ENCODE results near the gene ZBTB22. TPM values are rescaled to one million over a fixed set of nuclear protein-coding genes. Genes with fewer than 3 reads are reported as not detected.

The ZBTB22 gene, protein sequence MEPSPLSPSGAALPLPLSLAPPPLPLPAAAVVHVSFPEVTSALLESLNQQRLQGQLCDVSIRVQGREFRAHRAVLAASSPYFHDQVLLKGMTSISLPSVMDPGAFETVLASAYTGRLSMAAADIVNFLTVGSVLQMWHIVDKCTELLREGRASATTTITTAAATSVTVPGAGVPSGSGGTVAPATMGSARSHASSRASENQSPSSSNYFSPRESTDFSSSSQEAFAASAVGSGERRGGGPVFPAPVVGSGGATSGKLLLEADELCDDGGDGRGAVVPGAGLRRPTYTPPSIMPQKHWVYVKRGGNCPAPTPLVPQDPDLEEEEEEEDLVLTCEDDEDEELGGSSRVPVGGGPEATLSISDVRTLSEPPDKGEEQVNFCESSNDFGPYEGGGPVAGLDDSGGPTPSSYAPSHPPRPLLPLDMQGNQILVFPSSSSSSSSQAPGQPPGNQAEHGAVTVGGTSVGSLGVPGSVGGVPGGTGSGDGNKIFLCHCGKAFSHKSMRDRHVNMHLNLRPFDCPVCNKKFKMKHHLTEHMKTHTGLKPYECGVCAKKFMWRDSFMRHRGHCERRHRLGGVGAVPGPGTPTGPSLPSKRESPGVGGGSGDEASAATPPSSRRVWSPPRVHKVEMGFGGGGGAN
- 8.9 and 11.6 TPM in 2 replicates for total RNA-seq

DNA sequence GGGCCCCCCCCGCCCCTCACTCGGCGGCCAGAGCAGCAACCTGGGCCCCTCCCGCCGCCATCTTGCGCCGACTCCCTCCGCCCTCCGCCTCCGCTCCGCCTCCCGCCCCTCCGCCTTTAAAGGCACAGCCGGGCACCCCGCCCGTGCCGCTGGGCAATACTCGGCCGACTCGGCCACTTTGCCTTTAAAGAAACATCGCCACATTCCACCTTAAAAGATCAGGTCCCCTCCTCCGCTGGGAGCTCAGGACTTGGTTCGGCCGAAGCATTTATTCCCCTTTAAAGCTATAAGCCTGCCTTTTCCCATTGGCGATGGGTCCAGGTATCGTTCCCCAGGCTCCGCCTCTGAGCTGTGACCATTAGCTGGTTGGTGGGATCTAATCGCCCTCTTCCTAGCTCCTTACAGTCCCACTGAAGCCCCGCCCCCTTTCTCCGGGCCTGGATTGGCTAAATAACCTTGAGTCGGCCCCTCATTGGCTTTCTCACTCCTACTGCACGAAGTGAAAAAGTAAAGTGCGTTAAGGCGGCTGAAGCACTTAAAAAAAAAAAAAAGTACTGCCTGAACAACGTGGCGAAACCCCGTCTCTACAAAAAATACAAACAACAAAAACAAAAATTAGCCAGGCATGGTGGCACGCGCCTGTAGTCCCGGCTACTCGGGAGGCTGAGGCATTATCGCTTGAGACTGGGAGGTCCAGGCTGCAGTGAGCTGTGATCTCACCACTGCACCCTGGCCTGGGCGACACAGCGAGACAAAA is at the start of gene ZBTB22:
TSS of gene ZBTB22 (minus strand) at position 76 of the 757 bp plus-strand sequence. CDS start 828 bp downstream, outside the sequence.

DNA sequence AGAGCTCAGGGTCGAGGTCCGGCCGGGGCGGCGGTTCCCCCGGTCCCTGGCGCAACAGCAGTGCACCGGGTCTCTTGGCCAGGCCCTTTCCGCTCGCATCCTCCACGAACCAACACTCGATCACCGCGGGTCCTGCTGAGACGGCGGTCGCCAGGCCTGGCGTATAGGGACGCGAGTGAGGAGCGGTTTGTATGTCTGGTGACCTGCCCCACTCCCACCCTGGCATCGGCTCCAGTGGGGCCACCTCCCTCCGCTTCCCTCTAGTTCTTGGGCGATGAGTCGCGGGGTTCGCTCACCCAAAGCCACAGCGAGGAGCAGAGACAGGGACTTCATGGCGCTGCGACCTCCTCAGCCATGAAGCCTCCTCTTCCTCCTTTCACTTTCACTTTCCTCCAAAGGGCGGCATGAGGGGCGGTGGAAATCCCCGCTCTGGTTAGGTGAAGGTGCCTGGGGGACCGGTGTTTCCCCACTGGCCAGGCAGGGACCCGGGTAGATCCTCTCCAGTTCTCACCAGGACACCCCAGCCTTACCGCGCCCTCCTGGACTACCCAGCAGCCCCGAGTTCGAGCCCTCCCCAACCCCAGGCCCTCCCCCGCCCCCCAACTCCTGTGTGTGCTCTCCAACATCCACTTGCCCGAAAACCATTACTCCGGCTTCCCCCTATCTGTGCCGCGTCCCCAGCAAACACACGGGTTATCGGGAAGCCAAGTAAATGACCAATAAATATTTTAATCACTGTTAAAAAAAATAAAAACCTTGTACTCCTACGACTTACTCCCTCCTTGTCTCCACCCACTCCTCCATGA is 3.6 kb downstream of the ZBTB22 start, which contains the start of gene TAPBP:
TSS of gene TAPBP (minus strand) at position 370 of the 806 bp plus-strand sequence. CDS start at position 333, 37 bp downstream.

GRCh38 chr6:33298773-33299236 is 18.7 kb downstream of the ZBTB22 start, which contains the start of gene RGL2:
TSS of gene RGL2 (minus strand) at chr6:33298942. CDS start at chr6:33298610, 332 bp downstream.

GRCh38 chr6:33288921-33289783 is 28.4 kb downstream of the ZBTB22 start, which contains the start of the genes PFDN6 and WDR46:
TSS of gene PFDN6 (plus strand) at chr6:33289601. CDS start at chr6:33289857, 256 bp downstream.
TSS of gene WDR46 (minus strand) at chr6:33289239. CDS start at chr6:33289170, 69 bp downstream.

DNA sequence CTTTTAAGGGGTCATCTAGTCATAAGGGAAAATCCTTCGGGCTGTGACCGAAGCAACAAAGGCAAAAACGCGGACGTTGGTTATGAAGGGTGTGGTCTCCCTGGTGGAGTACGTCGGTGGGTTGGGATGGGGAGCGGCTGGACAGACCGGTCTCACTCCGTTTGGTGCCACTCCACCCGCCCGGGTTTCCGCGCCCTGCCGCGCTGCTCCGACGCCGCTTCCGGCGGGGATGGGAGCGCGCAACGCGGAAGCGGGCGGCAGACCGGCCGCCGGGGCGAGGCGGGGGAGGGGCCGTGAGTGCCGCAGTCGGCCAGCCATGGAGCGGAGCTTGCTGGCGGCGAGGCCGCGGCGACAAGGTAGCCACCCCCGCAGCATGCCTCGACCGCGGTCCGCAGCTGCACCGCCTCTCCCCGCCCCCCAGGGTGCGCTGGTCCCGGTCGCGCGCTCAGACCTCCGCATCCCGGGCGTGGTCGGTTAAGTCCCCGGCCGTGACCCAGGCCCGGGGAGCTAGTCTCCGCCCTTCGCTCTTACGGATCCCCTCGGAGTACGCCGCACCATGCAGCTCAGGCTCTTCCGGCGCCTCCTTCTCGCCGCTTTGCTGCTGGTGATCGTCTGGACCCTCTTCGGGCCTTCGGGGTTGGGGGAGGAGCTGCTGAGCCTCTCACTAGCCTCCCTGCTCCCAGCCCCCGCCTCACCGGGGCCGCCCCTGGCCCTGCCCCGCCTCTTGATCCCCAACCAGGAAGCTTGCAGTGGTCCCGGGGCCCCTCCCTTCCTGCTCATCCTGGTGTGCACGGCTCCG is 40.5 kb downstream of the ZBTB22 start, which contains the start of gene B3GALT4:
TSS of gene B3GALT4 (plus strand) at position 260 of the 799 bp plus-strand sequence. CDS start at position 557, 297 bp downstream.

DNA sequence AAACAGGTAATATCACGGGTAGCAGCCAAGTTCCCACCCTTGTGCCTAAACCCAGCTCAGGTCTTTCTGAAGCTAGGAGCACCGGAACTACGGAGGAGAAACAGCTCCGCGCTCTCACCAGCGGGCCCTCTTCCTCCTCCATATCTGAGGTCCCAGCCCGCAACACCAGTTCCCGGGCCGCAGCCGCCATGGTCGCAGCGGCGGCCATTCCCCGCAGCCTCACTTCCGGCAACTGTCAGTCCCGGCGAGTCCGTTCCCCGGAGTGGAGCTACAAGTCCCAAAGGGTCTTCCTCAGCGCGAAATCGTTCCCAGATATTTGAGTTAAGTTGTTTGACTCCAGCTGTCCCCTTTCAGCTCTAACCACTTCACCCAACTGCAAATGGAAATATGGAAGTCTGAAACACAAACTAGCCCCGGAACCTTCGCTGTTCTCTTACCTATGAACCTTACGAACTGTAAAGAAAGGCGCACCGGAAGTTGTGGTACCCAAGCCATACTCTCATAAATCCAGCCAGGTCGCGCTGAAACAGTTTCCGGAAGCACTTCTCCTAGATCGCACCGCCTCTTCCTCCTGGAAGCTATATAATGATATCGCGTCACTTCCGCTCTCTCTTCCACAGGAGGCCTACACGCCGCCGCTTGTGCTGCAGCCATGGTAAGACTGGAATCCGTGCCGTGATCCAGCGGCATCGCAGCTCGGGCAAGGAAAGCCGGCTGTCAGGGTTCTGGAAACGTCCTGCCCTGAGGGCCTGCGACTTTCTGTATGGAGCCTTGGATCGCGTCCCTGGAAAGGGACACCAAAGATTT is 45.9 kb downstream of the ZBTB22 start, which contains the start of the genes RPS18 and VPS52:
TSS of gene RPS18 (plus strand) at position 608 of the 807 bp plus-strand sequence. CDS start at position 653, 45 bp downstream.
TSS of gene VPS52 (minus strand) at position 409 of the 807 bp plus-strand sequence. CDS start at position 208, 201 bp downstream.

Other genes with a start within 250 kb of the ZBTB22 start
- gene HLA-DPA1, start 244.1 kb downstream of the ZBTB22 start, total RNA-seq = 9.8 and 28.3 TPM in 2 replicates
- 31.0 and 37.8 TPM in 2 replicates for gene HLA-DPB1, start 241.8 kb downstream of the ZBTB22 start, total RNA-seq
- gene COL11A2, start 125.3 kb downstream of the ZBTB22 start, total RNA-seq = 0.07 and 0.15 TPM in 2 replicates
- 12.9 and 17.4 TPM in 2 replicates for gene RXRB, start 117.1 kb downstream of the ZBTB22 start, total RNA-seq
- gene SLC39A7, start 116.9 kb downstream of the ZBTB22 start, total RNA-seq = 75.7 and 93.8 TPM in 2 replicates
- 6.7 and 9.8 TPM in 2 replicates for gene HSD17B8, start 113.1 kb downstream of the ZBTB22 start, total RNA-seq
- 8.7 and 11.7 TPM in 2 replicates for gene RING1, start 109.2 kb downstream of the ZBTB22 start, total RNA-seq
- 36.8 and 43.6 TPM in 2 replicates for gene VPS52, start 45.9 kb downstream of the ZBTB22 start, total RNA-seq
- 4,238 and 4,354 TPM in 2 replicates for gene RPS18, start 45.7 kb downstream of the ZBTB22 start, total RNA-seq
- 5.6 and 8.1 TPM in 2 replicates for gene B3GALT4, start 40.6 kb downstream of the ZBTB22 start, total RNA-seq
- 65.6 and 74.7 TPM in 2 replicates for gene WDR46, start 28.5 kb downstream of the ZBTB22 start, total RNA-seq
- 55.3 and 67.7 TPM in 2 replicates for gene PFDN6, start 28.1 kb downstream of the ZBTB22 start, total RNA-seq
- gene RGL2, start 18.8 kb downstream of the ZBTB22 start, total RNA-seq = 49.4 and 55.9 TPM in 2 replicates
- gene TAPBP, start 3.7 kb downstream of the ZBTB22 start, total RNA-seq = 171 and 179 TPM in 2 replicates
- 35.7 and 36.8 TPM in 2 replicates for gene DAXX, start 5.2 kb upstream of the ZBTB22 start, total RNA-seq
- 41.9 and 45.2 TPM in 2 replicates for gene KIFC1, start 74.1 kb upstream of the ZBTB22 start, total RNA-seq
- gene PHF1, start 93.3 kb upstream of the ZBTB22 start, total RNA-seq = 17.9 and 24.2 TPM in 2 replicates
- 151 and 168 TPM in 2 replicates for gene CUTA, start 100.4 kb upstream of the ZBTB22 start, total RNA-seq
- 1.4 and 2.7 TPM in 2 replicates for gene SYNGAP1, start 102.3 kb upstream of the ZBTB22 start, total RNA-seq
- 4.1 and 4.9 TPM in 2 replicates for gene ZBTB9, start 136.8 kb upstream of the ZBTB22 start, total RNA-seq